H9 (cell line): Measurements from ENCODE around the gene ASTN2. TPM values are rescaled to one million over a fixed set of nuclear protein-coding genes. Genes with fewer than 3 reads are reported as not detected.

Source experiments
- DNase-seq: peaks from one replicate; pipeline ENCODE4 v3.0.0-alpha.2; 2017
- H2AFZ ChIP-seq: one replicate; pipeline ENCODE4 v1.6.1; 2013; ENCODE audit warnings: mild to moderate bottlenecking, low read length, control low read depth, moderate library complexity
- H2AK5ac ChIP-seq: 2 replicates; pipeline ENCODE4 v1.6.1; 2013; ENCODE audit warnings: low read length, control low read depth, mixed read lengths; ENCODE audit not compliant: insufficient read length
- H2BK120ac ChIP-seq: one replicate; pipeline ENCODE4 v1.6.1; 2013; ENCODE audit warnings: low read depth, mild to moderate bottlenecking, low read length, control low read depth, inconsistent platforms; ENCODE audit not compliant: poor library complexity, severe bottlenecking
- H2BK12ac ChIP-seq: 2 replicates; pipeline ENCODE4 v1.6.1; 2013; ENCODE audit warnings: low read length, control low read depth, mixed read lengths, low read depth; ENCODE audit not compliant: insufficient read length
- H2BK15ac ChIP-seq: 2 replicates; pipeline ENCODE4 v1.6.1; 2013; ENCODE audit warnings: low read depth, low read length, control low read depth
- H2BK20ac ChIP-seq: one replicate; pipeline ENCODE4 v1.6.1; 2013; ENCODE audit warnings: low read depth, mild to moderate bottlenecking, low read length, control low read depth, inconsistent platforms; ENCODE audit not compliant: poor library complexity, severe bottlenecking
- H2BK5ac ChIP-seq: 2 replicates; pipeline ENCODE4 v1.6.1; 2013; ENCODE audit warnings: low read length, control low read depth, mixed read lengths; ENCODE audit not compliant: insufficient read length
- H3K14ac ChIP-seq: 2 replicates; pipeline ENCODE4 v1.6.1; 2013; ENCODE audit warnings: low read length, control low read depth; ENCODE audit not compliant: insufficient read depth
- H3K18ac ChIP-seq: 2 replicates; pipeline ENCODE4 v1.6.1; 2013; ENCODE audit warnings: low read depth, mild to moderate bottlenecking, mixed read lengths, low read length, control low read depth; ENCODE audit not compliant: insufficient read length
- H3K23ac ChIP-seq: 2 replicates; pipeline ENCODE4 v1.6.1; 2013; ENCODE audit warnings: low read length, control low read depth, mixed read lengths, low read depth; ENCODE audit not compliant: insufficient read length
- H3K23me2 ChIP-seq: 2 replicates; pipeline ENCODE4 v1.6.1; 2013; ENCODE audit warnings: low read depth, mild to moderate bottlenecking, mixed read lengths, low read length, control low read depth; ENCODE audit not compliant: insufficient read length, poor library complexity, severe bottlenecking
- H3K27ac ChIP-seq: 2 replicates; pipeline ENCODE4 v1.5.1; 2013; ENCODE audit warnings: low read length, control low read depth, mixed read lengths, low read depth; ENCODE audit not compliant: insufficient read length
- H3K27me3 ChIP-seq: 2 replicates; pipeline ENCODE4 v1.6.1; 2013; ENCODE audit warnings: low read length, control low read depth, inconsistent platforms; ENCODE audit not compliant: insufficient read depth
- H3K4ac ChIP-seq: 2 replicates; pipeline ENCODE4 v1.6.1; 2013; ENCODE audit warnings: low read depth, mild to moderate bottlenecking, control low read depth, inconsistent platforms, low read length, moderate library complexity
- H3K4me1 ChIP-seq: 2 replicates; pipeline ENCODE4 v1.6.1; 2013; ENCODE audit warnings: low read length, control low read depth, inconsistent platforms; ENCODE audit not compliant: insufficient read depth
- H3K4me2 ChIP-seq: 2 replicates; pipeline ENCODE4 v1.6.1; 2013; ENCODE audit warnings: low read length, control low read depth, mixed read lengths; ENCODE audit not compliant: insufficient read length, insufficient read depth
- H3K56ac ChIP-seq: 2 replicates; pipeline ENCODE4 v1.6.1; 2013; ENCODE audit warnings: low read depth, mild to moderate bottlenecking, mixed read lengths, low read length, control low read depth; ENCODE audit not compliant: insufficient read length
- H3K79me1 ChIP-seq: 2 replicates; pipeline ENCODE4 v1.6.1; 2013; ENCODE audit warnings: low read depth, mild to moderate bottlenecking, moderate library complexity, low read length, control low read depth, inconsistent platforms; ENCODE audit not compliant: insufficient read depth, poor library complexity, severe bottlenecking
- H3K79me2 ChIP-seq: 2 replicates; pipeline ENCODE4 v1.6.1; 2013; ENCODE audit warnings: low read length, control low read depth, inconsistent platforms; ENCODE audit not compliant: insufficient read depth
- H3K9ac ChIP-seq: 2 replicates; pipeline ENCODE4 v1.6.1; 2013; ENCODE audit warnings: low read length, control low read depth, mixed read lengths; ENCODE audit not compliant: insufficient read length; ENCODE audit errors: extremely low read depth
- H3K9me3 ChIP-seq: one replicate; pipeline ENCODE4 v1.6.1; 2013; ENCODE audit warnings: low read depth, low read length, inconsistent platforms; ENCODE audit not compliant: control insufficient read depth
- H3T11ph ChIP-seq: one replicate; pipeline ENCODE4 v1.6.1; 2013; ENCODE audit warnings: mild to moderate bottlenecking, low read length, control low read depth, inconsistent platforms
- H4K20me1 ChIP-seq: one replicate; pipeline ENCODE4 v1.6.1; 2013; ENCODE audit not compliant: control insufficient read depth, insufficient read length, insufficient read depth
- H4K5ac ChIP-seq: 2 replicates; pipeline ENCODE4 v1.6.1; 2013; ENCODE audit warnings: low read depth, mild to moderate bottlenecking, mixed read lengths, low read length, control low read depth; ENCODE audit not compliant: insufficient read length
- H4K8ac ChIP-seq: replicated peaks from 2 replicates; pipeline ENCODE4 v1.6.1; 2013; ENCODE audit warnings: low read length, control low read depth, mixed read lengths, low read depth; ENCODE audit not compliant: insufficient read length
- H4K91ac ChIP-seq: 2 replicates; pipeline ENCODE4 v1.6.1; 2013; ENCODE audit warnings: low read depth, mild to moderate bottlenecking, moderate library complexity, mixed read lengths, low read length, control low read depth; ENCODE audit not compliant: insufficient read length
- H3K27ac Mint-ChIP-seq, 3 experiments: 2 replicates in 2 of 3; 3 replicates in 1 of 3; pipeline ENCODE4 v1.8.0; 2020 to 2021; ENCODE audit warnings: mixed read lengths in 3 of 3, mild to moderate bottlenecking in 1 of 3, moderate library complexity in 1 of 3
- H3K27me3 Mint-ChIP-seq: 2 replicates; pipeline ENCODE4 v1.8.0; 2021; ENCODE audit warnings: low read depth, mild to moderate bottlenecking, moderate library complexity, mixed read lengths
- H3K36me3 Mint-ChIP-seq, 3 experiments: 2 replicates in 2 of 3; 3 replicates in 1 of 3; pipeline ENCODE4 v1.8.0; 2020 to 2021; ENCODE audit warnings: low read depth in 3 of 3, mixed read lengths in 3 of 3; ENCODE audit not compliant: insufficient read depth in 1 of 3
- H3K4me1 Mint-ChIP-seq, 2 experiments: 2 replicates each; pipeline ENCODE4 v1.8.0; 2020; ENCODE audit warnings: mixed read lengths in 2 of 2
- H3K4me3 Mint-ChIP-seq, 2 experiments: 2 replicates in 1 of 2; 3 replicates in 1 of 2; pipeline ENCODE4 v1.8.0; 2020 to 2021; ENCODE audit warnings: mild to moderate bottlenecking in 2 of 2, mixed read lengths in 2 of 2, moderate library complexity in 1 of 2
- H3K9me3 Mint-ChIP-seq, 2 experiments: 2 replicates in 1 of 2; 3 replicates in 1 of 2; pipeline ENCODE4 v1.8.0; 2020; ENCODE audit warnings: mild to moderate bottlenecking in 2 of 2, mixed read lengths in 2 of 2, moderate library complexity in 1 of 2
- CTCF ChIP-seq: fragments of 200-600 bp; sonication (generic); conservative IDR thresholded peaks from 3 replicates; pipeline ENCODE4 v1.8.0; 2021; ENCODE audit warnings: antibody characterized with exemption, mild to moderate bottlenecking
- WGBS: extraction: QIAGEN DNeasy Blood & Tissue Kit; methylation state at CpG from one replicate; pipeline ENCODE4 v1.1.7; 2013; ENCODE audit warnings: missing lambda C conversion rate, low lambda C conversion rate, mixed read lengths; ENCODE audit not compliant: insufficient read length; ENCODE audit errors: extremely low coverage; 5-methylcytosine and 5-hydroxymethylcytosine counted together
- total RNA-seq: library from RNA; stranded (reverse); gene quantifications from 2 replicates; pipeline ENCODE4 v1.2.1, GENCODE V29; 2021

Gene ASTN2
- total RNA-seq, 1 experiment from 2014 or later = 9.7 TPM

- Histone ChIP-seq H3K4me1 (no peaks in the 10 kb centered on the region), H2BK5ac (no peak overlapping the region), H3K23me2 (no peaks in the 10 kb centered on the region), H3K9me3 (no peaks in the 10 kb centered on the region), H2BK20ac (no peak overlapping the region), H3T11ph (no peak overlapping the region), H3K18ac (no peak overlapping the region), H2BK12ac (no peak overlapping the region), H4K20me1 (no peaks in the 10 kb centered on the region), H3K27me3 (no peaks in the 10 kb centered on the region), H3K4me2 (no peak overlapping the region), H2AK5ac (no peak overlapping the region), H4K5ac (no peak overlapping the region), H3K14ac (no peak overlapping the region), H2BK15ac (no peak overlapping the region), H2AFZ (no peak overlapping the region), H3K79me1 (no peaks in the 10 kb centered on the region), H3K79me2 (no peaks in the 10 kb centered on the region), H3K27ac (no peak overlapping the region), H4K8ac (no peak overlapping the region), H3K56ac (no peak overlapping the region), H4K91ac (no peak overlapping the region), H3K9ac (no peak overlapping the region), H3K23ac (no peak overlapping the region), H3K4ac (no peak overlapping the region), H2BK120ac (no peak overlapping the region)
- no CpG with 5 or more reads among the region's 2 CpGs for WGBS
- no peaks in the 10 kb centered on the region for H3K36me3 Mint-ChIP-seq
- DNase-seq = peak; percentile 47
- TF ChIP-seq CTCF = no peak
- H3K27me3 Mint-ChIP-seq = peaks cover 7% of the 10 kb centered on the region; the same call in 1 of the 2 replicates
- no peaks in the 10 kb centered on the region for H3K4me1 Mint-ChIP-seq
- H3K27ac Mint-ChIP-seq = no peak overlapping the region
- H3K9me3 Mint-ChIP-seq = no peaks in the 10 kb centered on the region
- H3K4me3 Mint-ChIP-seq = no peak overlapping the region
Observed at GRCh38 chr9:117034866-117035265, 380.0 kb downstream of the ASTN2 start.
